IMR-90 (cell line): ENCODE data around the gene CELSR2. TPM values are rescaled to one million over a fixed set of nuclear protein-coding genes. Genes with fewer than 3 reads are reported as not detected.
A peak's percentile ranks its signal among the peaks of the same experiment; 100 is the strongest.

Source experiments
- ATAC-seq: fragments of 200-7000 bp; cut with Tn5 transposase; 2 replicates; pipeline ENCODE4 v1.9.1; 2020; ENCODE audit warnings: low read depth, mild to moderate bottlenecking, moderate library complexity
- BruUV-seq: library from RNA; stranded (reverse); fragments of 400-500 nt; replicated peaks from 2 replicates; lab custom pipeline; 2021; lab: Mats Ljungman, UMichigan
- CTCF ChIA-PET: fragments of 300-600 bp; formaldehyde crosslinking; extraction: SDS; loops from one replicate; lab custom pipeline; 2021; ENCODE audit warnings: antibody characterized with exemption; lab: Yijun Ruan, JAX
- POLR2A ChIA-PET: fragments of 300-600 bp; sonication (Branson Sonifier 250); formaldehyde crosslinking; loops from one replicate; lab custom pipeline; 2022; ENCODE audit warnings: antibody characterized with exemption; ENCODE audit not compliant: unreplicated experiment; lab: Charles Lee
- DNase-seq: peaks from one replicate; pipeline ENCODE4 v3.0.0; 2013
- H2AFZ ChIP-seq: replicated peaks from 2 replicates; pipeline ENCODE3; 2013; ENCODE audit warnings: low read length, mild to moderate bottlenecking; ENCODE audit not compliant: poor library complexity
- H2AK5ac ChIP-seq: 2 replicates; pipeline ENCODE4 v1.6.1; 2013; ENCODE audit warnings: low read depth, low read length, inconsistent platforms
- H2AK9ac ChIP-seq: replicated peaks from 2 replicates; pipeline ENCODE3; 2013; ENCODE audit warnings: mild to moderate bottlenecking, low read depth, low read length, moderate library complexity; ENCODE audit not compliant: poor library complexity
- H2BK120ac ChIP-seq: 2 replicates; pipeline ENCODE4 v1.6.1; 2013; ENCODE audit warnings: low read depth, low read length, inconsistent platforms
- H2BK15ac ChIP-seq: 3 replicates; pipeline ENCODE4 v1.6.1; 2013; ENCODE audit warnings: low read depth, low read length, inconsistent platforms
- H2BK20ac ChIP-seq: 2 replicates; pipeline ENCODE4 v1.6.1; 2013; ENCODE audit warnings: low read depth, mild to moderate bottlenecking, inconsistent platforms, low read length, moderate library complexity
- H2BK5ac ChIP-seq: 2 replicates; pipeline ENCODE4 v1.6.1; 2013; ENCODE audit warnings: mild to moderate bottlenecking, low read depth, low read length, inconsistent platforms; ENCODE audit not compliant: poor library complexity, severe bottlenecking
- H3K14ac ChIP-seq: replicated peaks from 2 replicates; pipeline ENCODE4 v1.6.1; 2013; ENCODE audit warnings: low read depth, low read length, inconsistent platforms
- H3K18ac ChIP-seq: 2 replicates; pipeline ENCODE4 v1.6.1; 2013; ENCODE audit warnings: low read depth, low read length, control low read depth
- H3K23ac ChIP-seq: 2 replicates; pipeline ENCODE4 v1.6.1; 2013; ENCODE audit warnings: low read depth, low read length, inconsistent platforms
- H3K27ac ChIP-seq: 2 replicates; pipeline ENCODE4 v1.5.1; 2013; ENCODE audit warnings: mild to moderate bottlenecking, control low read depth, low read length; ENCODE audit not compliant: insufficient read depth
- H3K27me3 ChIP-seq: 2 replicates; pipeline ENCODE4 v1.6.1; 2013; ENCODE audit warnings: low read length; ENCODE audit not compliant: control insufficient read depth, insufficient read depth
- H3K36me3 ChIP-seq: 2 replicates; pipeline ENCODE4 v1.6.1; 2013; ENCODE audit warnings: low read length, mixed read lengths; ENCODE audit not compliant: control insufficient read depth, insufficient read depth
- H3K4ac ChIP-seq: 2 replicates; pipeline ENCODE4 v1.6.1; 2013; ENCODE audit warnings: low read depth, low read length, inconsistent platforms
- H3K4me1 ChIP-seq: 2 replicates; pipeline ENCODE4 v1.6.1; 2013; ENCODE audit warnings: low read length, mixed read lengths; ENCODE audit not compliant: control insufficient read depth, insufficient read depth
- H3K4me2 ChIP-seq: 2 replicates; pipeline ENCODE4 v1.6.1; 2013; ENCODE audit warnings: low read depth, mild to moderate bottlenecking, control low read depth, low read length, moderate library complexity
- H3K4me3 ChIP-seq: 2 replicates; pipeline ENCODE4 v1.5.1; 2013; ENCODE audit warnings: low read depth, mild to moderate bottlenecking, control low read depth, low read length, moderate library complexity; ENCODE audit not compliant: insufficient read depth
- H3K56ac ChIP-seq: 2 replicates; pipeline ENCODE4 v1.6.1; 2013; ENCODE audit warnings: low read length, inconsistent platforms; ENCODE audit not compliant: insufficient read depth; ENCODE audit errors: extremely low read depth
- H3K79me1 ChIP-seq, 2 experiments: 2 replicates each; pipeline ENCODE4 v1.6.1; 2013; ENCODE audit warnings: low read length in 2 of 2, inconsistent platforms in 1 of 2, low read depth in 1 of 2
- H3K9ac ChIP-seq: 2 replicates; pipeline ENCODE4 v1.6.1; 2013; ENCODE audit warnings: low read depth, low read length, control low read depth
- H3K9me1 ChIP-seq: 2 replicates; pipeline ENCODE4 v1.6.1; 2013; ENCODE audit warnings: low read length, inconsistent platforms; ENCODE audit not compliant: insufficient read depth
- H3K9me3 ChIP-seq: 2 replicates; pipeline ENCODE4 v1.6.1; 2013; ENCODE audit warnings: low read length; ENCODE audit not compliant: control insufficient read depth, insufficient read depth
- H4K20me1 ChIP-seq: 2 replicates; pipeline ENCODE4 v1.6.1; 2013; ENCODE audit warnings: low read length, inconsistent platforms; ENCODE audit not compliant: insufficient read depth
- H4K5ac ChIP-seq: 2 replicates; pipeline ENCODE4 v1.6.1; 2013; ENCODE audit warnings: mild to moderate bottlenecking, low read depth, low read length, control low read depth
- H4K8ac ChIP-seq, 2 experiments: 2 replicates each; pipeline ENCODE4 v1.6.1; 2013; ENCODE audit warnings: low read depth in 2 of 2, low read length in 2 of 2, control low read depth in 1 of 2, inconsistent platforms in 1 of 2
- H4K91ac ChIP-seq: 2 replicates; pipeline ENCODE4 v1.6.1; 2013; ENCODE audit warnings: low read depth, low read length, inconsistent platforms; ENCODE audit not compliant: insufficient read depth
- BHLHE40 ChIP-seq: fragments of 150-350 bp; IDR thresholded peaks from 2 replicates; pipeline ENCODE4 v1.6.1; 2016; ENCODE audit warnings: mild to moderate bottlenecking, low read depth, low read length
- CEBPB ChIP-seq: IDR thresholded peaks from 2 replicates; pipeline ENCODE4 v1.6.1; 2012; ENCODE audit warnings: low read depth, low read length, improper control_type of control experiment
- CHD1 ChIP-seq: IDR thresholded peaks from 2 replicates; pipeline ENCODE4 v1.6.1; 2012; ENCODE audit warnings: low read depth, low read length, improper control_type of control experiment
- CTCF ChIP-seq: conservative IDR thresholded peaks from 2 replicates; pipeline ENCODE4 v1.5.1; 2012; ENCODE audit warnings: mild to moderate bottlenecking, low read depth, low read length, improper control_type of control experiment
- ELK1 ChIP-seq: fragments of 150-350 bp; IDR thresholded peaks from 2 replicates; pipeline ENCODE4 v1.6.1; 2016; ENCODE audit warnings: low read depth, mild to moderate bottlenecking, low read length, moderate library complexity, borderline replicate concordance
- FOS ChIP-seq: fragments of 150-350 bp; IDR thresholded peaks from 2 replicates; pipeline ENCODE4 v1.6.1; 2016; ENCODE audit warnings: low read depth, low read length
- MAZ ChIP-seq: IDR thresholded peaks from 2 replicates; pipeline ENCODE4 v1.6.1; 2012; ENCODE audit warnings: low read depth, mild to moderate bottlenecking, low read length, improper control_type of control experiment, moderate library complexity, borderline replicate concordance
- MXI1 ChIP-seq: IDR thresholded peaks from 2 replicates; pipeline ENCODE4 v1.6.1; 2012; ENCODE audit warnings: low read depth, mild to moderate bottlenecking, low read length, moderate library complexity, borderline replicate concordance
- POLR2A ChIP-seq: IDR thresholded peaks from 2 replicates; pipeline ENCODE4 v1.6.1; 2012; ENCODE audit warnings: mild to moderate bottlenecking, low read depth, low read length
- RAD21 ChIP-seq: IDR thresholded peaks from 2 replicates; pipeline ENCODE4 v1.6.1; 2012; ENCODE audit warnings: low read length, improper control_type of control experiment
- RFX5 ChIP-seq: IDR thresholded peaks from 2 replicates; pipeline ENCODE4 v1.8.0; 2012; ENCODE audit warnings: low read depth, mild to moderate bottlenecking, low read length, moderate library complexity
- SMC3 ChIP-seq: fragments of 150-350 bp; IDR thresholded peaks from 2 replicates; pipeline ENCODE4 v1.6.1; 2016; ENCODE audit warnings: low read depth, mild to moderate bottlenecking, antibody characterized with exemption, low read length, moderate library complexity
- USF2 ChIP-seq: fragments of 150-350 bp; IDR thresholded peaks from 2 replicates; pipeline ENCODE4 v1.6.1; 2017; ENCODE audit warnings: mild to moderate bottlenecking, antibody characterized with exemption, low read length, low read depth
- WGBS, 2 experiments: methylation state at CpG; one replicate each; pipeline versions ENCODE4 v1.1.5 to v1.1.7; 2013; ENCODE audit warnings: missing lambda C conversion rate in 2 of 2; ENCODE audit not compliant: insufficient read length in 1 of 2; ENCODE audit errors: extremely low coverage in 2 of 2; 5-methylcytosine and 5-hydroxymethylcytosine counted together
- dilution Hi-C: fragments of 300-500 bp; cut with HindIII; formaldehyde crosslinking; loops from one replicate; pipeline ENCODE4 v1.14.3; 2018; ENCODE audit warnings: low sequenced_read_pairs; ENCODE audit not compliant: unreplicated experiment
- in situ Hi-C: fragments of 300-500 bp; cut with MboI; formaldehyde crosslinking; loops from 3 replicates; pipeline ENCODE4 v1.14.3; 2019; ENCODE audit warnings: low sequenced_read_pairs, inconsistent platforms, mixed read lengths
- intact Hi-C: fragments of 100-400 bp; cut with micrococcal nuclease; formaldehyde crosslinking; loops from 2 replicates; pipeline ENCODE4 v1.10.0; 2022
- polyA plus RNA-seq, 3 experiments: library from polyadenylated mRNA; depleted of rRNA; stranded (reverse); fragments of >200 nt; gene quantifications; 2 replicates each; pipeline ENCODE4 v1.2.3, GENCODE V29; 2012; ENCODE audit warnings: low replicate concordance in 1 of 3
- total RNA-seq: library from RNA; depleted of rRNA; stranded (reverse); fragments of >200 nt; gene quantifications from 2 replicates; pipeline ENCODE4 v1.2.3, GENCODE V29; 2012

CELSR2 gene
- total and polyA plus RNA-seq, 2 of the 4 experiments (the other 2 are of a cell fraction): 1.3 to 5.3 TPM

GRCh38 chr1:109282952-109283747, 33.8 kb downstream of the CELSR2 start, which contains the start of gene PSRC1:
Gene PSRC1 (minus strand): TSS chr1:109283145.
- 1% methylated on average over 17 of the region's 56 CpGs; no CpG with 5 or more reads in 1 of the 2 experiments for WGBS, 2 experiments
- H2BK20ac ChIP-seq: peak within 1 kb of the TSS; percentile 5
- peak within 1 kb of the TSS; percentile 71 for H2BK120ac ChIP-seq
- peak; percentile 96 for DNase-seq
- no peaks in the 10 kb centered on the region for H4K20me1 ChIP-seq
- peak within 1 kb of the TSS; percentile 89 for H3K9ac ChIP-seq
- no peaks in the 10 kb centered on the region for H3K27me3 ChIP-seq
- peak within 1 kb of the TSS; percentile 85 for H2BK5ac ChIP-seq
- peak within 1 kb of the TSS; percentile 95 for H2AFZ ChIP-seq
- ChIA-PET POLR2A (interaction anchor here (0.8 to 1.6 kb wide), 4 partner anchors 13 to 109 kb away, joined by 3 to 4 read pairs (median 3); no protein-coding TSS in a partner anchor), CTCF (interaction anchor here (0.6 to 1.2 kb wide), 5 partner anchors 24 to 115 kb away, joined by 3 to 4 read pairs (median 3); partner anchors contain the start of gene SORT1)
- H4K8ac ChIP-seq: peak within 1 kb of the TSS; percentile 97 to 100
- H2BK15ac ChIP-seq: peak within 1 kb of the TSS; percentile 93; the same call in 2 of the 3 replicates
- H4K5ac ChIP-seq: peak within 1 kb of the TSS; percentile 91
- H2AK5ac ChIP-seq: peak within 1 kb of the TSS; percentile 78
- in situ Hi-C loops: no loop called here
- H3K23ac ChIP-seq: peak within 1 kb of the TSS; percentile 93
- H3K9me3 ChIP-seq: no peaks in the 10 kb centered on the region
- ATAC-seq: peak; percentile 97
- peak within 1 kb of the TSS; percentile 93 for H3K27ac ChIP-seq
- peak within 1 kb of the TSS; percentile 92 for H3K56ac ChIP-seq
- no TSS peak for BruUV-seq
- dilution Hi-C loops: no loop called here
- H3K18ac ChIP-seq: peak within 1 kb of the TSS; percentile 67
- peaks cover 6% of the 10 kb centered on the region for H3K36me3 ChIP-seq
- H3K4me2 ChIP-seq: peak within 1 kb of the TSS; percentile 96
- H3K79me1 ChIP-seq: peaks cover 15 to 44% of the 10 kb centered on the region in 2 experiments
- peak within 1 kb of the TSS; percentile 85 for H3K4ac ChIP-seq
- H4K91ac ChIP-seq: peak within 1 kb of the TSS; percentile 76
- H3K14ac ChIP-seq: peak within 1 kb of the TSS; percentile 79
- 0 out of 2 replicates have a peak, but pooled peaks cover 4% of the 10 kb centered on the region for H3K9me1 ChIP-seq
- intact Hi-C loops: loop anchor here (1.0 to 10.0 kb wide), 5 partner anchors 16 to 342 kb away; no protein-coding TSS in a partner anchor
- peaks cover 5% of the 10 kb centered on the region for H3K4me1 ChIP-seq
- peak within 1 kb of the TSS; percentile 63 for H3K4me3 ChIP-seq
- H2AK9ac ChIP-seq: peak within 1 kb of the TSS; percentile 91
- TF ChIP-seq CTCF (peak; percentile 73), POLR2A (peak; percentile 60; the same call in 1 of the 2 replicates), MXI1 (peak; percentile 80; the same call in 1 of the 2 replicates), RAD21 (peak; percentile 67), USF2 (peak; percentile 3; the same call in 1 of the 2 replicates), FOS (no peak), SMC3 (peak; percentile 58), CHD1 (no peak), MAZ (peak; percentile 99), BHLHE40 (peak; percentile 49; the same call in 1 of the 2 replicates), ELK1 (peak; percentile 7; the same call in 1 of the 2 replicates), CEBPB (no peak), RFX5 (no peak)
